GM12878 (cell line): ENCODE data around the gene F10.

Experiments
- BHLHE40 ChIP-seq, 2 experiments: fragments of 450-650 bp in 1 of 2; IDR thresholded peaks; 2 replicates each; pipeline ENCODE4 v1.6.1; 2011 to 2017; ENCODE audit warnings: low read depth in 2 of 2, borderline replicate concordance in 1 of 2, improper control_type of control experiment in 1 of 2, low read length in 1 of 2, mild to moderate bottlenecking in 1 of 2
- RAD21 ChIP-seq: IDR thresholded peaks from 2 replicates; pipeline ENCODE4 v1.6.1; 2011; ENCODE audit warnings: mild to moderate bottlenecking, low read depth, low read length, moderate library complexity; ENCODE audit not compliant: insufficient read depth
- STAT1 ChIP-seq: fragments of 450-650 bp; conservative IDR thresholded peaks from 2 replicates; pipeline ENCODE4 v1.6.1; 2014; ENCODE audit warnings: antibody characterized with exemption, mild to moderate bottlenecking
- ZNF384 ChIP-seq: IDR thresholded peaks from 2 replicates; pipeline ENCODE4 v1.6.1; 2012; ENCODE audit warnings: low read depth, mild to moderate bottlenecking, low read length, improper control_type of control experiment, borderline replicate concordance
- TF ChIP-seq, protein P1 (sequence below): IDR thresholded peaks from 2 replicates; pipeline ENCODE4 v1.6.1; 2012; ENCODE audit warnings: low read depth, low read length, improper control_type of control experiment
- TF ChIP-seq, protein P2 (sequence below), 3 experiments: IDR thresholded peaks in 2 of 3; conservative IDR thresholded peaks in 1 of 3; 2 replicates each; pipeline ENCODE4 v1.5.1; 2011; ENCODE audit warnings: low read depth in 3 of 3, low read length in 3 of 3, mild to moderate bottlenecking in 3 of 3, control low read depth in 2 of 3, moderate library complexity in 2 of 3, inconsistent platforms in 1 of 3, mixed read lengths in 1 of 3; ENCODE audit not compliant: control insufficient read depth in 2 of 3, insufficient read depth in 1 of 3; ENCODE audit errors: extremely low read depth in 1 of 3
- TF ChIP-seq, protein P3 (sequence below): fragments of 450-650 bp; IDR thresholded peaks from 2 replicates; pipeline ENCODE4 v1.6.1; 2017; ENCODE audit warnings: antibody characterized with exemption, mild to moderate bottlenecking, moderate library complexity

DNA sequence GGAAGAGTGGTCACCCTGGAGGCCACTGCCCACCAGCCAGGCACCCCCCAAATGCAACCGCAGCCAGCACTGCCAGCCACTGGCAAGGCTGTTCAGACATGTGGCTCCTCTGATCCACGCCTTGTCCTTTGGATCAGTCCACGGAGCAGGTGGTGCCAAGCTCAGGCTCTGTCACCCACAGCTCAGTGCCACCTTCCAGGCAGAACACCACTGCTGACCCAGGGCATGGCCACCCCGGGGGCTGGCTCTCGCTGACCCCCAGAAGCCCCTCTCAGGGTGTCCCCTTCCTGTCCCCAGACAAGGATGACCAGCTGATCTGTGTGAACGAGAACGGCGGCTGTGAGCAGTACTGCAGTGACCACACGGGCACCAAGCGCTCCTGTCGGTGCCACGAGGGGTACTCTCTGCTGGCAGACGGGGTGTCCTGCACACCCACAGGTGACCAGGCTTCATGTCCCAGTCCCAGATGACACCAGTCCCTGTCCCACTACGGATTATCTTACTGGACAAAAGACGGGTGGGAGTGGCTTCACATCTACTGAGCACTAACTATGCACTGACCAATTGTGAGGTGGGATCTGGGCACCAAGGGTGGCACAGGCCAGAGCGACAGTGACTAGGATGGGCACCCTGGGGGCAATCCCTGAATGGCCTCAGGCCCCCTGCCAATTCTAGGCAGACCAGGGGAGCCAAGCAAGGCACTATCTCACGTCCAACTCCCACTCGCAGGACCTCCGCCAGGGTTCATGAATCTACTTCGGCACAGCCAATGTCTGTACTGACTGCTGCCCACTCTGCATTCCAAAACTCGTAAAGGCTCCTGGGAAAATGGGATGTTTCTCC lies 7.0 kb upstream of the F10 start:
- TF ChIP-seq, protein P1, sequence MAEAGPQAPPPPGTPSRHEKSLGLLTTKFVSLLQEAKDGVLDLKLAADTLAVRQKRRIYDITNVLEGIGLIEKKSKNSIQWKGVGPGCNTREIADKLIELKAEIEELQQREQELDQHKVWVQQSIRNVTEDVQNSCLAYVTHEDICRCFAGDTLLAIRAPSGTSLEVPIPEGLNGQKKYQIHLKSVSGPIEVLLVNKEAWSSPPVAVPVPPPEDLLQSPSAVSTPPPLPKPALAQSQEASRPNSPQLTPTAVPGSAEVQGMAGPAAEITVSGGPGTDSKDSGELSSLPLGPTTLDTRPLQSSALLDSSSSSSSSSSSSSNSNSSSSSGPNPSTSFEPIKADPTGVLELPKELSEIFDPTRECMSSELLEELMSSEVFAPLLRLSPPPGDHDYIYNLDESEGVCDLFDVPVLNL = no peak
- TF ChIP-seq RAD21 (no peak), ZNF384 (no peak), BHLHE40 (IDR thresholded peaks at IDR 0.05; ENCODE audit: borderline replicate concordance in 1 of 2, low read depth in 2 of 2, low read length in 1 of 2) (no peak), STAT1 (no peak)
- TF ChIP-seq, protein P2, sequence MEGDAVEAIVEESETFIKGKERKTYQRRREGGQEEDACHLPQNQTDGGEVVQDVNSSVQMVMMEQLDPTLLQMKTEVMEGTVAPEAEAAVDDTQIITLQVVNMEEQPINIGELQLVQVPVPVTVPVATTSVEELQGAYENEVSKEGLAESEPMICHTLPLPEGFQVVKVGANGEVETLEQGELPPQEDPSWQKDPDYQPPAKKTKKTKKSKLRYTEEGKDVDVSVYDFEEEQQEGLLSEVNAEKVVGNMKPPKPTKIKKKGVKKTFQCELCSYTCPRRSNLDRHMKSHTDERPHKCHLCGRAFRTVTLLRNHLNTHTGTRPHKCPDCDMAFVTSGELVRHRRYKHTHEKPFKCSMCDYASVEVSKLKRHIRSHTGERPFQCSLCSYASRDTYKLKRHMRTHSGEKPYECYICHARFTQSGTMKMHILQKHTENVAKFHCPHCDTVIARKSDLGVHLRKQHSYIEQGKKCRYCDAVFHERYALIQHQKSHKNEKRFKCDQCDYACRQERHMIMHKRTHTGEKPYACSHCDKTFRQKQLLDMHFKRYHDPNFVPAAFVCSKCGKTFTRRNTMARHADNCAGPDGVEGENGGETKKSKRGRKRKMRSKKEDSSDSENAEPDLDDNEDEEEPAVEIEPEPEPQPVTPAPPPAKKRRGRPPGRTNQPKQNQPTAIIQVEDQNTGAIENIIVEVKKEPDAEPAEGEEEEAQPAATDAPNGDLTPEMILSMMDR (IDR thresholded peaks at IDR 0.05 in 2 of 3, conservative IDR thresholded peaks at IDR 0.05 in 1 of 3; ENCODE audit: control insufficient read depth in 2 of 3, extremely low read depth in 1 of 3, insufficient read depth in 1 of 3, low read depth in 3 of 3, low read length in 3 of 3) = no peak
- TF ChIP-seq, protein P3, sequence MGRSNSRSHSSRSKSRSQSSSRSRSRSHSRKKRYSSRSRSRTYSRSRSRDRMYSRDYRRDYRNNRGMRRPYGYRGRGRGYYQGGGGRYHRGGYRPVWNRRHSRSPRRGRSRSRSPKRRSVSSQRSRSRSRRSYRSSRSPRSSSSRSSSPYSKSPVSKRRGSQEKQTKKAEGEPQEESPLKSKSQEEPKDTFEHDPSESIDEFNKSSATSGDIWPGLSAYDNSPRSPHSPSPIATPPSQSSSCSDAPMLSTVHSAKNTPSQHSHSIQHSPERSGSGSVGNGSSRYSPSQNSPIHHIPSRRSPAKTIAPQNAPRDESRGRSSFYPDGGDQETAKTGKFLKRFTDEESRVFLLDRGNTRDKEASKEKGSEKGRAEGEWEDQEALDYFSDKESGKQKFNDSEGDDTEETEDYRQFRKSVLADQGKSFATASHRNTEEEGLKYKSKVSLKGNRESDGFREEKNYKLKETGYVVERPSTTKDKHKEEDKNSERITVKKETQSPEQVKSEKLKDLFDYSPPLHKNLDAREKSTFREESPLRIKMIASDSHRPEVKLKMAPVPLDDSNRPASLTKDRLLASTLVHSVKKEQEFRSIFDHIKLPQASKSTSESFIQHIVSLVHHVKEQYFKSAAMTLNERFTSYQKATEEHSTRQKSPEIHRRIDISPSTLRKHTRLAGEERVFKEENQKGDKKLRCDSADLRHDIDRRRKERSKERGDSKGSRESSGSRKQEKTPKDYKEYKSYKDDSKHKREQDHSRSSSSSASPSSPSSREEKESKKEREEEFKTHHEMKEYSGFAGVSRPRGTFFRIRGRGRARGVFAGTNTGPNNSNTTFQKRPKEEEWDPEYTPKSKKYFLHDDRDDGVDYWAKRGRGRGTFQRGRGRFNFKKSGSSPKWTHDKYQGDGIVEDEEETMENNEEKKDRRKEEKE = no peak
